ENCODE measurements around the gene ARMC3. TPM values are rescaled to one million over a fixed set of nuclear protein-coding genes. Genes with fewer than 3 reads are reported as not detected.

Gene ARMC3
- total and polyA plus RNA-seq, 9 of the 15 experiments (the other 6 are each of a cell fraction or from before 2014, with no cell fraction given), result 0.33 to 1.1 (median 0.62) TPM

DNA sequence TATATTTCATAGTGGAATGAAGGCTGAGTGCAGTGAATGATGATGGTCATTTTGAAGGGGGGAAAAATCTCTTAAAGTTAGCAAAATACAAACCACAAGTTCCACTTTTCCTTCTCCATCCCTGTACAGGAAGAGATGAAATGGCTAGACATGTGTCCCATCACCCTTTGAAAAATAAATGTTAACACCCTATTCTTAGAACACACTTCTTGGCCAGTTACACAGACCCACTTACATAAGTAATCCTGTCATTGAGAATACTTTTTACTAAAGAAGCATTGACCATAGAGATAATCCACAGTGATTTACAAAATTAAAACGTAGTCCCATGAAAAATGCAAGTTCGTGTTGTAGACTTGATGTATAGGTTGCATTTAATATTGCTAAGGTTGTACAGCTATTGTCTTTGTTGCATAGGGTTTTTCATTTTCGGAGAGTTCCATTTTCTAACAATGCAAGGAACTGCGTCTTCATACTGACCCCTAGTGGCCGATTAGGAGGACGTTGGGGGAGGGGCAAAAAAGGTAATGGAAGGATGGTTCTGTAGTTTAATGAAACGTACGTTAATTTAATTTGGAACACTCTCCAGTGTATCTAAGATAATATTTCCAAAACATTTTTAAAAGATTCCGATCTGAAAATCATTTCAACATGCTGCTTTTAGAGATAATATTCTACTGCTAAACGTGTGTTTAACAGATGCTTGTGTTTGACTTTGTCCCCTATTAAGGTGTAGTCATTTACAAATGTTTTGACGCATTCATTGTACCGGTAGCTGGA, 60.9 kb downstream of the ARMC3 start (continued):
- TF ChIP-seq, protein P1, sequence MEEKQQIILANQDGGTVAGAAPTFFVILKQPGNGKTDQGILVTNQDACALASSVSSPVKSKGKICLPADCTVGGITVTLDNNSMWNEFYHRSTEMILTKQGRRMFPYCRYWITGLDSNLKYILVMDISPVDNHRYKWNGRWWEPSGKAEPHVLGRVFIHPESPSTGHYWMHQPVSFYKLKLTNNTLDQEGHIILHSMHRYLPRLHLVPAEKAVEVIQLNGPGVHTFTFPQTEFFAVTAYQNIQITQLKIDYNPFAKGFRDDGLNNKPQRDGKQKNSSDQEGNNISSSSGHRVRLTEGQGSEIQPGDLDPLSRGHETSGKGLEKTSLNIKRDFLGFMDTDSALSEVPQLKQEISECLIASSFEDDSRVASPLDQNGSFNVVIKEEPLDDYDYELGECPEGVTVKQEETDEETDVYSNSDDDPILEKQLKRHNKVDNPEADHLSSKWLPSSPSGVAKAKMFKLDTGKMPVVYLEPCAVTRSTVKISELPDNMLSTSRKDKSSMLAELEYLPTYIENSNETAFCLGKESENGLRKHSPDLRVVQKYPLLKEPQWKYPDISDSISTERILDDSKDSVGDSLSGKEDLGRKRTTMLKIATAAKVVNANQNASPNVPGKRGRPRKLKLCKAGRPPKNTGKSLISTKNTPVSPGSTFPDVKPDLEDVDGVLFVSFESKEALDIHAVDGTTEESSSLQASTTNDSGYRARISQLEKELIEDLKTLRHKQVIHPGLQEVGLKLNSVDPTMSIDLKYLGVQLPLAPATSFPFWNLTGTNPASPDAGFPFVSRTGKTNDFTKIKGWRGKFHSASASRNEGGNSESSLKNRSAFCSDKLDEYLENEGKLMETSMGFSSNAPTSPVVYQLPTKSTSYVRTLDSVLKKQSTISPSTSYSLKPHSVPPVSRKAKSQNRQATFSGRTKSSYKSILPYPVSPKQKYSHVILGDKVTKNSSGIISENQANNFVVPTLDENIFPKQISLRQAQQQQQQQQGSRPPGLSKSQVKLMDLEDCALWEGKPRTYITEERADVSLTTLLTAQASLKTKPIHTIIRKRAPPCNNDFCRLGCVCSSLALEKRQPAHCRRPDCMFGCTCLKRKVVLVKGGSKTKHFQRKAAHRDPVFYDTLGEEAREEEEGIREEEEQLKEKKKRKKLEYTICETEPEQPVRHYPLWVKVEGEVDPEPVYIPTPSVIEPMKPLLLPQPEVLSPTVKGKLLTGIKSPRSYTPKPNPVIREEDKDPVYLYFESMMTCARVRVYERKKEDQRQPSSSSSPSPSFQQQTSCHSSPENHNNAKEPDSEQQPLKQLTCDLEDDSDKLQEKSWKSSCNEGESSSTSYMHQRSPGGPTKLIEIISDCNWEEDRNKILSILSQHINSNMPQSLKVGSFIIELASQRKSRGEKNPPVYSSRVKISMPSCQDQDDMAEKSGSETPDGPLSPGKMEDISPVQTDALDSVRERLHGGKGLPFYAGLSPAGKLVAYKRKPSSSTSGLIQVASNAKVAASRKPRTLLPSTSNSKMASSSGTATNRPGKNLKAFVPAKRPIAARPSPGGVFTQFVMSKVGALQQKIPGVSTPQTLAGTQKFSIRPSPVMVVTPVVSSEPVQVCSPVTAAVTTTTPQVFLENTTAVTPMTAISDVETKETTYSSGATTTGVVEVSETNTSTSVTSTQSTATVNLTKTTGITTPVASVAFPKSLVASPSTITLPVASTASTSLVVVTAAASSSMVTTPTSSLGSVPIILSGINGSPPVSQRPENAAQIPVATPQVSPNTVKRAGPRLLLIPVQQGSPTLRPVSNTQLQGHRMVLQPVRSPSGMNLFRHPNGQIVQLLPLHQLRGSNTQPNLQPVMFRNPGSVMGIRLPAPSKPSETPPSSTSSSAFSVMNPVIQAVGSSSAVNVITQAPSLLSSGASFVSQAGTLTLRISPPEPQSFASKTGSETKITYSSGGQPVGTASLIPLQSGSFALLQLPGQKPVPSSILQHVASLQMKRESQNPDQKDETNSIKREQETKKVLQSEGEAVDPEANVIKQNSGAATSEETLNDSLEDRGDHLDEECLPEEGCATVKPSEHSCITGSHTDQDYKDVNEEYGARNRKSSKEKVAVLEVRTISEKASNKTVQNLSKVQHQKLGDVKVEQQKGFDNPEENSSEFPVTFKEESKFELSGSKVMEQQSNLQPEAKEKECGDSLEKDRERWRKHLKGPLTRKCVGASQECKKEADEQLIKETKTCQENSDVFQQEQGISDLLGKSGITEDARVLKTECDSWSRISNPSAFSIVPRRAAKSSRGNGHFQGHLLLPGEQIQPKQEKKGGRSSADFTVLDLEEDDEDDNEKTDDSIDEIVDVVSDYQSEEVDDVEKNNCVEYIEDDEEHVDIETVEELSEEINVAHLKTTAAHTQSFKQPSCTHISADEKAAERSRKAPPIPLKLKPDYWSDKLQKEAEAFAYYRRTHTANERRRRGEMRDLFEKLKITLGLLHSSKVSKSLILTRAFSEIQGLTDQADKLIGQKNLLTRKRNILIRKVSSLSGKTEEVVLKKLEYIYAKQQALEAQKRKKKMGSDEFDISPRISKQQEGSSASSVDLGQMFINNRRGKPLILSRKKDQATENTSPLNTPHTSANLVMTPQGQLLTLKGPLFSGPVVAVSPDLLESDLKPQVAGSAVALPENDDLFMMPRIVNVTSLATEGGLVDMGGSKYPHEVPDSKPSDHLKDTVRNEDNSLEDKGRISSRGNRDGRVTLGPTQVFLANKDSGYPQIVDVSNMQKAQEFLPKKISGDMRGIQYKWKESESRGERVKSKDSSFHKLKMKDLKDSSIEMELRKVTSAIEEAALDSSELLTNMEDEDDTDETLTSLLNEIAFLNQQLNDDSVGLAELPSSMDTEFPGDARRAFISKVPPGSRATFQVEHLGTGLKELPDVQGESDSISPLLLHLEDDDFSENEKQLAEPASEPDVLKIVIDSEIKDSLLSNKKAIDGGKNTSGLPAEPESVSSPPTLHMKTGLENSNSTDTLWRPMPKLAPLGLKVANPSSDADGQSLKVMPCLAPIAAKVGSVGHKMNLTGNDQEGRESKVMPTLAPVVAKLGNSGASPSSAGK (IDR thresholded peaks at IDR 0.05), result no peak
- TF ChIP-seq ZNF644 (tag; IDR thresholded peaks at IDR 0.05; ENCODE audit: low read depth) (no peak), PHB (CRISPR knock-in tag; IDR thresholded peaks at IDR 0.05) (no peak), SNIP1 (IDR thresholded peaks at IDR 0.05; ENCODE audit: low read depth) (no peak), ZNF586 (CRISPR knock-in tag; conservative IDR thresholded peaks at IDR 0.05) (no peak), HIVEP1 (CRISPR knock-in tag; IDR thresholded peaks at IDR 0.05) (no peak), NR3C1 (CRISPR knock-in tag; IDR thresholded peaks at IDR 0.05) (no peak), TBP (optimal IDR thresholded peaks at IDR 0.05; ENCODE audit: low read depth, low read length) (no peak), POLR2AphosphoS2 (IDR thresholded peaks at IDR 0.05; ENCODE audit: low read length) (no peak), ELF2 (CRISPR knock-in tag; IDR thresholded peaks at IDR 0.05) (no peak), NUFIP1 (IDR thresholded peaks at IDR 0.05; ENCODE audit: partially characterized antibody) (no peak)
- TF ChIP-seq, protein P2, sequence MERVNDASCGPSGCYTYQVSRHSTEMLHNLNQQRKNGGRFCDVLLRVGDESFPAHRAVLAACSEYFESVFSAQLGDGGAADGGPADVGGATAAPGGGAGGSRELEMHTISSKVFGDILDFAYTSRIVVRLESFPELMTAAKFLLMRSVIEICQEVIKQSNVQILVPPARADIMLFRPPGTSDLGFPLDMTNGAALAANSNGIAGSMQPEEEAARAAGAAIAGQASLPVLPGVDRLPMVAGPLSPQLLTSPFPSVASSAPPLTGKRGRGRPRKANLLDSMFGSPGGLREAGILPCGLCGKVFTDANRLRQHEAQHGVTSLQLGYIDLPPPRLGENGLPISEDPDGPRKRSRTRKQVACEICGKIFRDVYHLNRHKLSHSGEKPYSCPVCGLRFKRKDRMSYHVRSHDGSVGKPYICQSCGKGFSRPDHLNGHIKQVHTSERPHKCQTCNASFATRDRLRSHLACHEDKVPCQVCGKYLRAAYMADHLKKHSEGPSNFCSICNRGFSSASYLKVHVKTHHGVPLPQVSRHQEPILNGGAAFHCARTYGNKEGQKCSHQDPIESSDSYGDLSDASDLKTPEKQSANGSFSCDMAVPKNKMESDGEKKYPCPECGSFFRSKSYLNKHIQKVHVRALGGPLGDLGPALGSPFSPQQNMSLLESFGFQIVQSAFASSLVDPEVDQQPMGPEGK (CRISPR knock-in tag; IDR thresholded peaks at IDR 0.05; ENCODE audit: borderline replicate concordance), result no peak

All from K562 (cell line).